Tibial artery (tissue), 4 donors: ENCODE measurements around the gene SSBP2.

ENCODE experiments used
- DNase-seq, 2 donors: peaks; one replicate each; pipeline ENCODE4 v3.0.0-alpha.2; 2019
- H3K27ac ChIP-seq, 2 donors: fragments of 200-600 bp; sonication (generic) in 1 of 2; 1 replicate in 1 of 2; 2 replicates in 1 of 2; pipeline ENCODE4 v1.5.1; 2018 to 2019; ENCODE audit warnings: mild to moderate bottlenecking in 1 of 2
- H3K27me3 ChIP-seq, 2 donors: fragments of 200-600 bp; sonication (generic) in 1 of 2; one replicate each; pipeline versions ENCODE4 v1.5.1 to v1.6.0; 2016 to 2019
- H3K36me3 ChIP-seq, 3 donors: fragments of 200-600 bp; sonication (generic) in 2 of 3; one replicate each; pipeline ENCODE4 v1.5.1; 2016 to 2019; ENCODE audit warnings: mild to moderate bottlenecking in 2 of 3
- H3K4me1 ChIP-seq, 4 donors: fragments of 200-600 bp; sonication (generic) in 2 of 4; 1 replicate in 3 of 4; 2 replicates in 1 of 4; pipeline ENCODE4 v1.5.1; 2016 to 2019
- H3K4me3 ChIP-seq, 2 donors: fragments of 200-600 bp; sonication (generic) in 1 of 2; 1 replicate in 1 of 2; 2 replicates in 1 of 2; pipeline ENCODE4 v1.5.1; 2018 to 2019; ENCODE audit warnings: mild to moderate bottlenecking in 2 of 2
- H3K9me3 ChIP-seq, 3 donors: fragments of 200-600 bp; sonication (generic) in 1 of 3; one replicate each; pipeline ENCODE4 v1.5.1; 2016 to 2019
- CTCF ChIP-seq, 2 experiments: fragments of 200-600 bp in 1 of 2; fragments of 450-650 bp in 1 of 2; IDR thresholded peaks; one replicate each; pipeline ENCODE4 v1.5.1; 2017 to 2019; ENCODE audit warnings: antibody characterized with exemption in 2 of 2, mild to moderate bottlenecking in 1 of 2, moderate library complexity in 1 of 2
- intact Hi-C: fragments of 100-400 bp; cut with DNase I; formaldehyde crosslinking; loops from one replicate; pipeline ENCODE4 v1.15.0; 2023; ENCODE audit warnings: low total_unique reads

SSBP2 gene

DNA sequence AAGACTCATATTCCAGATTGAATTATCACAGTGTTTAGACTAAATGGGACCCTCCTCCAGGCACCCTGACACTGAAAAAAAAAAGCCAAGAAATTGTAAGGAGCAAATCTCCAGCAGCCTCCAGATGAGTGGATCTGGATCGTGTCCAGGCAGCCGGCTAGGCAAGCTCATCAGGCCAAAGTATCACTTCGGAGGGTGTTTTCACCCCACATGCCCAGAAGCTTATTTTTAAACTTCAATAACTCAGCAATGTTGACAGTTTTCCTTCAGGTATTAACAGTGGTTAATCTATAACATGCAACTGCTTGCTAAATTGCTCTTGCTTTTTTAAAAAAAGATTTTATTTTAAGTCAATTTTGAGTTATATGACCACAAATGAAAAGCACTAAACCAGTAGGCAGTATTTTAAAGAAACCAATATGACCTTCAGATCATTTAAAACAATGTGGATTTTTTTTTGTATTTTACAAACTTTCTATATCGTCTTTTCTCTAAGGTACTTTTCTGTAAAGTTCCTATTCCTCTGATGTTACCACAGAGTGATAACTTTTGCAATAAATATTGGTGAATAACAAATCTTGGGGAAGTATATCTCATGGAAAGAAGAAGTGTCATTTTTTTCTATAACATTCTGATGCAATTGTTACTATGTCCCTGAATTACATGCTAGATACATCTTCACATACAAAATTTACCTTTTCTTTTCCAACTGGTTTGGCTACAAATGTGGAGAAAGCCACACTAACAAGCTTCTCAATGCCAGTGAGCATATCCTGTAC is 387.6 kb downstream of the SSBP2 start:
- Histone ChIP-seq H3K4me3 (no peak overlapping the region), H3K36me3 (no peaks in the 10 kb centered on the region), H3K27me3 (no peaks in the 10 kb centered on the region), H3K4me1 (no peaks in the 10 kb centered on the region), H3K27ac (no peak overlapping the region), H3K9me3 (no peaks in the 10 kb centered on the region)
- no peak for DNase-seq
- intact Hi-C loops = no loop called here
- TF ChIP-seq CTCF (IDR thresholded peaks at IDR 0.05) = no peak
